SKM-1 treated with dmso at 0.1 percent for 144 hours (cell line): Measurements from ENCODE around the gene SLC30A7.
"Not testable (repeated sequence)": the region's sequence is repeated elsewhere in the genome, so short reads cannot be mapped to it uniquely, and the experiment has no call there.

ENCODE experiments used
- DNase-seq: peaks from one replicate; lab custom pipeline; 2025; ENCODE audit not compliant: unreplicated experiment; lab: John Stamatoyannopoulos, UW

The SLC30A7 gene

DNA sequence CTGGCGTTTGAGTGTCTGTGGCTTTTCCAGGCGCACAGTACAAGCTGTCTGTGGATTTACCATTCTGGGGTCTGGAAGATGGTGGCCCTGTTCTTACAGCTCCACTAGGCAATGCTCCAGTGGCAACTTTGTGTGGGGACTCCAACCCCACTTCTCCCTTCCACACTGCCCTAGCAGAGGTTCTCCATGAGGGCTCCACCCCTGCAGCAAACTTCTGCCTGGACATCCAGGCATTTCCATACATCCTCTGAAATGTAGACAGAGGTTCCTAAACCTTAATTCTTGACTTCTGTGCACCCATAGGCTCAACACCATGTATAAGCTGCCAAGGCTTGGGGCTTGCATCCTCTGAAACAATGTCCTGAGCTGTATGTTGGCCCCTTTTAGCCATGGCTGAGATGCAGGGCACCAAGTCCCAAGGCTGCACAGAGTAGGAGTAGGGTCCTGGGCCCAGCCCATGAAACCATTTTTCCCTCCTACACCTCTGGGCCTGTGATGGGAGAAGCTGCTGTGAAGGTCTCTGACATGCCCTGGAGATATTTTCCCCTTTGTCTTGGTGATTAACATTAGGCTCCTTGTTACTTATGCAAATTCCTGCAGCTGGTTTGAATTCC lies 5.9 kb upstream of the SLC30A7 start:
- not testable (repeated sequence) for DNase-seq

DNA sequence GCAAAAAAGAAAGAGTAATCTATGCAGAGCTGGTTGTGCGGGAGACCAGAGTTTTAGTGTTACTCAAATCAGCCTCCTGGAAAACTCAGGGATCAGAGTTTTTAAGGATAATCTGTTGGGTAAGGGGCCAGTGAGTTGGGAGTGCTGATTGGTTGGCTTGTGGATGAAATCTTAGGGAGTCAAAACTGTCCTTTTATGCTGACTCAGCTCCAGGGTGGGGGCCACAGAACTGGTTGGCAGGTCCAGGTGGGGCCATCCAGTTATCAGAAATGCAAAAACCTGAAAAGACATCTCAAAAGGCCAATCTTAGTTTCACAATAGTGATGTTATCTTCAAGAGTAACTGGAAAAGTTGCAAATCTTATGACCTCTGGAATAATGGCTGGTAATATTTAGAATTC lies 4.5 kb upstream of the SLC30A7 start:
- DNase-seq = no peak

DNA sequence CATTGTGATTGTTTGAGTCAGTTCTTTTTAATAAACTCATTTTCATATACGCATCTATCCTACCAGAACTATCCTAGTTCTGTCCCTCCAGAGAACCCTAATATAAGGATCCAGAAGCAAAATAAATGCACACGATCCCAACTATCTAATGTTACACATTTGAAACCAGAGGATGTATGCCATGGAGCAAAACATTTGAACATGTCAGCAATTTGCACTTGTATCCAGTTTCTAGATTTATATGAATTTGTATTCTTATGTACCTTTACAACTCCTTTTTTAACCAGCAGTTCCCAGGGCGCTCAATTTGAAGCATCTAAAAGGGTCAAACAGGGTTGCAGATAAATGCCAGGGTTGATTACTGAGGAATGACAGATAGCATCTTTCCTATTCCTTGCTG lies 3.3 kb upstream of the SLC30A7 start:
- DNase-seq = no peak

DNA sequence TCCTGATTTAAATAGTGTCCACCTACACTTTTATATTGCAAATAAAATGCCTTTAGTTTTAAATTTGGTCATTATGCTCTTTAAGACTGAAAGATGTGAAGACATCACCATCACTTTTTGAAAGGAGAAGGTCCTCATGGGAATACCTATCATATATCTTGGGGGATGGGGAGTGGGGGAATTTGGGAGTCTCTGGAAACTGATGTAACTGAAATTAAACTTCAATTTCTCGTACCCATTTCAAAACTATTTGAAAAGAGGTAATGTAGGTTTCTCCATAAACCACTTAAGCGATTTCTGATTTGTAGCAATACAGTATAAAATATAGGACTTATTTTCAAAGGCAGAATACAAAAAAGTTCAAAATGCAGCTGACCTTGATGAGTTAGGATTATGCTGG lies 2.2 kb upstream of the SLC30A7 start:
- DNase-seq = no peak

DNA sequence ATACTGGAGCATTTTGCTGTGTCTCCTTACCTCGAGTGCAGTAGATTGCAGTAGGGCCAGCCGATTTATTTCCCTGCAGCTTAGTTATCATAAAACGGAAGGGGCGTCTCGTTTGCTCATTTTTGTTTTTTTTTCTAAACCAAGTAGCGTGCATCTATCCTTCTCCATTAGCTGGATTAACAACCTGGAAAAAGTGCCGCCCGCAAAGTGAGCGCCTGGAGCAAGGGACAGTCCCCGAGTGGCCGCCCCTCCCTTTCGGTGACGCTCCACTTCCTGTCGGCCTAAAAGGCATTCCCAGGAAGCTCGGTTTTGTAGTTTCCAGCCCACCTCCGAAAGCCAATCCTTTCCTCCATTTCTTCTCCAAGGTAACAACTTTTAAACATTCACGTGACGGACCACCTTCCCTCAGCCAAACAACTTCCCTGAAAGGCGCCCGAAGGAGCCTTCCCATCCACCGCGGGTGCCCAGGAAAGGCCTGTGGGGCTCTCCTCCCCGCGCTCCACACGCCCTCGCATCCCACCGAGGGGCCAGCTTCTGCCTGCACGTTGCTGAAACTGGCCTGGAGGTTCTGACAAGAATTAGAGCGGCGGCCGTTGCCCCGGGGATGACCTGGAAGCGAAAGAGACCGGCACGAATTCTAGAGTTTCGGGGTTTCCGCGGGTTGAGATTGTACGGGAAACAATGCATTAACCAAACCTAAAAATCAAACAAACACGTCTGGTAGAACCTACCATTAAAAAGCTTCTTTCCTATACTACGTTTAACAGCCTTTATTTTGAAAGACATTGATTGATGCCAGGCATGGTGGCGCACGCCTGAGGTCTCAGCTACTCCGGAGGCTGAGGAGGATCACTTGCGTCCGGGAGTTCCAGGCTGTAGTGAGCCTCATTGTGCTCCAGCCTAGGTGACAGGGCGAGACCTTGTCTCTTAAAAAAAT lies 1.0 kb upstream of the SLC30A7 start, which contains the start of gene EXTL2:
TSS of gene EXTL2 (minus strand) at position 240 of the 937 bp plus-strand sequence. CDS start 6,085 bp downstream, outside the sequence.
- DNase-seq = peak; percentile 54

DNA sequence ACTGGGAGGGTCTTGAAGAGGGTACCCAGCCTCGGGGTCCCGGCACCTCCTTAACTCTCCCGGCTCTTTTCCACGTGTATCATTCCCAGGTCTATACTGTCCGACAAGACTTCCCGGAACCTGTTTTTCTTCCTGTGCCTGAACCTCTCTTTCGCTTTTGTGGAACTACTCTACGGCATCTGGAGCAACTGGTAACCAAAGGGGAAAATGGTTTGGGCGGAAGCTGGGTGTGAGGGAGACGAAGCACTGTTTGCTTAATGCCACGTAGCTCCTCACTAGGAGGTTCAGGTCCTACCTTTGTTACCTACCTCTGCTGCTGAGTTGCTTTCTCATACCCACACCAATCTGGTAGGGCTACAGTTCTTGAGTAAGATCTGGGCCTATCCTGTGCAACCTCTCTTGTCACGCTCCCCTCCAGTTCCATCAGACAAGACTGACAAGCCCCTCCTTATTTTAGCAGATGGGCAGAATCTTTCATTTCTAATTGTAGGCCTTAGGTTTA lies 642 bp downstream of the SLC30A7 start:
- peak; percentile 21 for DNase-seq

DNA sequence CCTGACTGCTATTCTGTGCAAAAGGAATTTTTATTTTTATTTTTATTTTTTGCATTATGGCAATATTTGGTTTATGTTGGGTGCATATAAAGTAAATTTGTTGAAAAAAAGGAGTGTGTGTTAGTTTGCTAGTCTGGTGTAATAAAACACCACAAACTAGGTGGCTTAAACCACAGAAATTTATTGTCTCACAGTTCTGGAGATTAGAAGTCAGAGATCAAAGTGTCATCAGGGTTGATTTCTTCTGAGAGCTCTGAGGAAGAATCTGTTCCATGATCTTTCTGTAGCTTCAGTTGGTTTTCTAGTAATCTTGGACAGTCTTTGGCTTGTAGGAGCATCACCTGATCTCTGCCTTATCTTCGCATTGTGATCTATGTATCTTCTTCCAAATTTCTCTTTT lies 6.5 kb downstream of the SLC30A7 start:
- no peak for DNase-seq

DNA sequence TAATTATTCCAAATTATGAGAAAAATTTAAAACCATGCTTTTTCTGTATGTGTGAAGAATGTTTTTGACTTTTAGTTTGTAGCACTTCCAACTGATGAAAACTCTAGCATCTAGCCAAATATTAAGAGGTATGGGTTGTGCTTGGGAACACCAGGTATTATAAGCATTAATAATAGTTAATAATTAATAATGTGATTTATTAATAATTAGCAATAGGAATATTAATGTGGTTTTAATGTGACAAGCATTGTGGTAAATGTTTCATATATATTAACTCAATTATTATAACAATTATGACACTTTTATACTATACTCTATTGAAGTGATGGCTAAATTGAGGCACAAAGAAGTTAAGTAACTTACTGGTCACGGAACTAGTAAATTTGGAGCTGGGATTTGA lies 7.9 kb downstream of the SLC30A7 start:
- DNase-seq = no peak

DNA sequence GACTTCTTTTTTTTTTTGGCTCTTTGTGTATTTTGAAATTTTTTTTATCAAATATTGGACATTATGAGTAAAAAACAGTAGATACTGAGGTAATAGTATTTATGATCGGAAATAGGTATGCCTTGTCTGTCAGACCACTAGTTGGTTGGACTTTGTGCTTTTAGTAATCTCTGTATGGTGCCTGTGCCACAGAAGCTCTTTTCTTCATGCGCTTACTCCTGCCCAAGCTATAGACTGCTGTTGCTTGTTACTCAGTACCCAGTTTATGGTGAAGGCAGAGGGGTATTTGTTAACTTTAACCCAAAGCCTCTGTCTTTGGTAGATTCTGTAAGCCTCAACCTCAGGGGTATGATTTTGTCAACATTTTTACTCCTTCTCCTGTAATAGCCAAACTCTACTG lies 8.6 kb downstream of the SLC30A7 start:
- no peak for DNase-seq

DNA sequence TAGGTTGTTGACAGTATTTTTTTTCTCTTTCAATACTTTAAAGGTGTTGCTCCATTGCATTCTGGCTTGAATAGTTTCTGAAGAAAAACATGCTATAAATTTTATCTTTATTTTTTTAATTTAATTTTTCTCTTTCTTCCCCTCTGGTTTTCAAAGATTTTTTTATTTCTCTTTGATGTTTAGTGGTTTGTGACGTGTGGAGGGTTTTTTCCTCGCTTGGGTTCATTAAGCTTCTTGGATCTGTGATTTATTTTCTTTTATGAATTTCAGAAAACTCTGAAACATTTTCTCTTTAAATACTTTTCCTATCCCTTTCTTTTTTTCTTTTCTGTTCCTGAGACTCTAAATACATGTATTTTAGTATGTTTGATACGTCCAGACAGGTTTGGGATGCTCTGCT lies 9.3 kb downstream of the SLC30A7 start:
- DNase-seq = no peak

DNA sequence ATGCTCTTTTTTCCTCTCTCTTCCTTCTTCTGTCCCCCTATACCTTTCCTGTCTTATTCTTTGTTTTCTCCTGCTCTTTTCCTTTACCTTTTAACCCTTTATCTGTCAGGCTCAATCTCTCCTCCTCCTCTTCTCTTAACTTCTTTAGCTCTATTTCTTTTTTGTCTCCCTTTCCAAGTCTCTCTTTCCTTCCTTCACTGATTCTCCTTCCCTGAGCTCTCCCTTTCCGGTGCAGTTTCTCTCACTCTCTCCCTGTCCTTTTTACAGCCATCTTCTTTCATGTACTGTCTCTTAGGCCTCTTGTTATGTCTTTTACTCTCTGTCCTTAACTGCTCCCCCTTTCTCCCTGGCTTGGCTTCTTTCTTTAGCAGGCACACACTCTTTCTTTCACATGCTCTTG lies 12.0 kb downstream of the SLC30A7 start:
- no peak for DNase-seq

DNA sequence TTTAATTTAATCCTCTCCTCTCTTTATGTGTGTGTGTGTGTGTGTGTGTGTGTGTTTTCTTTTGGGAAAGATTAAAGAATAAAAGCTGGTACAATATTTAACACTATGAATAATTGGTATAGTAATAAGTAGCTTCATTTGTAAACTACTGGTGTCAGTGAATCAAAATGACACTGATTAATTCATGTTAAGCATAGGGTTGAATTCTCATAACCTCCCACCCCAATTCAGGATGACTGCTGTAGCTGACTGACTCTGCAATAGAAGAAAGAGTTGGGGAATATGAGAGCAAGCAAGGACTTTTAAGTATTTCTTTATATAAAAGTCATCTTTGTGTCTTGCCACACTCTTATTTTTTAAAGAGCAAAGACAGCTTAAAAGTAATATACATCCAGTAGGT lies 13.1 kb downstream of the SLC30A7 start:
- no peak for DNase-seq

DNA sequence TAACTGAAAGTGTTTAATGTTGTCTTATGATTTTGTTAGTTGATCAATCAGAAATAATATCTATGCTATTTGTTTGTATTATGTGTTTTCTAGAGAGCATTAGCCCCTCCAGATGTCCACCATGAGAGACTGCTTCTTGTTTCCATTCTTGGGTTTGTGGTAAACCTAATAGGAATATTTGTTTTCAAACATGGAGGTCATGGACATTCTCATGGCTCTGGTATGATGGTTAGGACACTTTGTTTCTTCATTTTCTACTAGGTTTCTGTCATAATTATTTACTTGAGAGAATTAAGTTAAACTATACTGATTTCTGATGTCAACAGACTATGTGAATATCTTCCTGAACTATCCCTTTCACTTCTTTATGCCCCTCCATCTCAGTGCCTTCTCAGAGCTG lies 16.1 kb downstream of the SLC30A7 start:
- DNase-seq = no peak

DNA sequence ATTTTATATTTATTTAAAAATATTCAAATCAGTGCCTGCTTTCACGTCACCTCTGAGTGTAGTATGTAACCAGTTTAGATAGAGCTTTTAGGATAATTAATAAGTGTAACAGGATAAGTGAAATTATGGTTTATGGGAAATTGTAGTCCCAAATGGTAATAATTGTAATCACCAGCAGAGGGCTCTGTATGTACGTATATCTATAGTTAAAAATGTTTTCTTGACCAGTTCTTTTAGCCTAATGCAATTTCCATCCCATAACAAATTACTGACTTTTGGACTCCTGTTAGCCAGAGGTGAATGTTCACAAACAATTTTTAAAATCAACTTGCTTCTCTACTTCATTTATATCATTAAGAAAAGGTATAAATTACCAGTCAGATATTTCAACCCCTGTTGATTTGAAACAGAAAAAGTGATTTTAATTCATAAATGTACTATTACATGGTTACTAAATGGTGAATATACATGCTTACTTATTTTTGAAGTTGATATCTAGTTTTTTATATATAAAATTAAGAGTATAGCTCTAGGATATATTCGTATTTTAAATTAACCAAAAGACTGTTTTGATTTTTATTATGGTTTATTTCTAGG lies 25.3 kb downstream of the SLC30A7 start:
- peak; percentile 39 for DNase-seq

DNA sequence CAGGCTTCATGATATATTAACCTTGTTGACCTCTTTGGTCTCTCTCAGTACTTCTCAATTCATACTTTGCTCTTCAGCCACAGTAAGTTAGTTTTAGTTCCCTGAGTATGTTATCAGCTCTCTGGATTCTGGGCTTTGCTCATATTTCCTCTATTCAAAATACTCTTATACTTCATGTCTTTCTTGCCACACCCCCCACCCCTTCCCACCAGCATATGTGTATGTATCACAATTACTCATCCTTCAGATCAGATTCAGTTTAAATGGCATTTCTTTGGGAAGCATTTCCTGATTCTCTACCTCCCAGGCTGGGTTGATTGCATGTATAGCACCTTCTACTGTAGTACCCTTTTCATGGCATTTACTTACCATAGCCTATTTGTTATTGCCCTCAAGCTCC lies 28.3 kb downstream of the SLC30A7 start:
- DNase-seq = no peak

DNA sequence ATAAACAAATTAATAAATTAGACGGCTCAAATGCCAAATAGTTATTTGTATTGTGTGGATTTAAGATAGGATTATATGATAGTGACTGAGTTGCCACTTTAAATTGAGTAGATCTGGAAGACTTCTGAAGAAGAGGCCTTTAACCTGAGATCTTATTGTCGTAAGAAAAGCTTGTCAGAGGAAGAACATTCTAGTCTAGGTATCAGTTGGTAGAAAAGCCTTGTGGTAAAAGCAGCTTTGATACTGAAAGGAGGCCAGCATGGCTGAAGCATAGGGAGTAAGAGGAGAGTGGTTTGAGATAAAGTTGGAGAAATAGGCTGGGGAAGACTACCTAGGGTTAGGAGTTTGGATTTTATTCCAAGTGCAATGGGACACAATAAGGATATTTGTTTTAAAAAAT lies 29.1 kb downstream of the SLC30A7 start:
- no peak for DNase-seq

DNA sequence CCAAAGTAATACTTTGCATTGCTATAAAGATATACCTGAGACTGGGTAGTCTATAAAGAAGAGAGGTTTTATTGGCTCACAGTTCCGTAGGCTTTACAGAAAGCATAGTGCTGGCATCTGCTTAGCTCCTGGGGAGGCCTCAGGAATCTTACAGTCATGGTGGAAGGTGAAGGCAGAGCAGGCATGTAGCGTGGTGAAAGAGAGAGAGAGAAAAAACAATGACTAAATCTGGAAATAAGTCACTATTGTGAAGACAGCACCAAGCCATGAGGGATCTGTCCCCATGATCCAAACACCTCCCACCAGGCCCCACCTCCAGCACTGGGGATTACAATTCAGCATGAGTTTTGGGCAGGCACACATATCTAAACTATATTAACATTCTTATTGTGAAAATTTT lies 30.4 kb downstream of the SLC30A7 start:
- no peak for DNase-seq

DNA sequence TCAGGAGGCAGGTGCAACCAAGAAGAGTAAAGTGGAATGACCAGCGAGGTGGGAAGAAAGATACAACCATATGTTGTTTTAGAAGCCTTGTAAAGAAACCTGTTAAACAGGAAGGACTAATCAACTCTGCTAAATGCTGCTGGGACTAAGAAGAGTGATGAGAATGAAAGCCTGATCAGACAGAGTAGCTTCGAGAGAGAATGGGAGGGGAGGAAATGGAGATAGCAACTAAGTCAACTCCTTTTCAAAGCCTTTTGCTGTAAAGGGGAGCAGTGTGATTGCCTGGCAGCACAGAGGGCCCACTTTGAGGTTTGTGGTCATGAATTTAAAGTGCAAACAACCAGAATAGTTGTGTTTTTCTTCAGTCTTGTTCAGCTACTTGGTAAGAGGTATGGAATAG lies 31.4 kb downstream of the SLC30A7 start:
- no peak for DNase-seq

DNA sequence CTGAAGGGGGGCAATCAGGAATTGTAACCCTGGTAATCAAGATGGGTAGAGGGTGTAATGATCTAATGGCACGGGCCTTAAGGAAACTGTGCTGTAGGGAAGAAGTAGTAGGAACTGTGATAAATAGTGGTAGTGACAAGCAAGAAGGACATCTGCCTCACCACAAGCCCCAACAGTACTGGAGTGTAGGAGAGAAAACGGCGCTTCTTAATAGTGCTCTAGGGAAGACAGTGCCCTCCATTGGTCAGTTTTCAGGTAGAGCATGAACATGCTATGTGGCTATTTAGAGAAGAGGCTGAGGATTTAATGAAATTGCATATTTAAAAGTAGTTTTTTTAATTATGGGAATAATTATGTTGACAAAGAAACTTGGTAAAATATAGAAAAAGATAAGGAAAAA lies 32.2 kb downstream of the SLC30A7 start:
- no peak for DNase-seq

DNA sequence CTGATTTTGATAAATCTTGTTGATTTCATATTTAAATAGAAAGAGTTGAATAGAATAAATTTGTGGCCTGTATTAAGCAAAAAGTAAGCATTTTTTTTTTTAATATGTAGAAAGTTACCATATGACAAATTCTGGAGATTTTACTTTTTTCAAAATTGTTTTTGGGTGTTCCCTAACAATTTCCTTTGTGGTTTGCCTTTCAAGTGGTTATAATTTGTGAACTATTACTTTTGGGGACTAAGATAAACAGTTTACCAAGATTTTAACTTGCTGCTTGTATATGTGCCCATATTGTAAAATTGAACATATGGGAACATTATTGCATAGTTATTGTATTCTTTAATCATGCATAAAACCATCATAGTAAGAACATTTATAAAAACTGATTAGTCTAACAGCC lies 34.6 kb downstream of the SLC30A7 start:
- DNase-seq = no peak

DNA sequence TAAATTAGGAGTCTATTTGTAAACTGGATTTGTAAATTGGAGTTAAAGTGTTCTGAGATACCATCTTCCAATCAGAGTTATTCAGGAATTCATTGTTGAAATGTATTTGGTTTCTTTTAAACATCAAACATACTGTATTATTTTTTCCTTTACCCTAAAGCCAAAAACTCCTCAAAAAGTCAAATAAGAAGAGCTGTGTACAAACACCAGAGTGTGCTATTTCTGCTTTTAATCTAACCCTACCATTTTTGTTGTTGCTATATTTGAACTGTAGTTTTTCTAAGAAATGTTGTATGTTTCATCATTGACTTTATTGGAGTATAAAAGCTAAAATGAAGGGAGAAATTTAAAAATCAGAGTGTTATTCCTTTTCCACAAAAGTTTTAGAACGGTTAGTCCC lies 35.8 kb downstream of the SLC30A7 start:
- DNase-seq = no peak

DNA sequence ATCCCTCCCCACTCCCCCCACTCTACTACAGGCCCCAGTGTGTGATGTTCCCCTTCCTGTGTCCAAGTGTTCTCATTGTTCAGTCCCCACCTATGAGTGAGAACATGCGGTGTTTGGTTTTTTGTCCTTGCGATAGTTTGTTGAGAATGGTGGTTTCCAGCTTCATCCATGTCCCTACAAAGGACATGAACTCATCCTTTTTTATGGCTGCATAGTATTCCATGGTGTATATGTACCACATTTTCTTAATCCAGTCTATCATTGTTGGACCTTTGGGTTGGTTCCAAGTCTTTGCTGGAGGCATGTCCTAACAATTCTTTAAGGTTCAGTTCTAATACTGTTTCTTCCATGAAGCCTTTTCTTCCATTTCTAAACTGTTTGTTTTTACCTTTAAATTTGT lies 37.7 kb downstream of the SLC30A7 start:
- DNase-seq = not testable (repeated sequence)
